ENCODE results near the gene CCDC34. TPM values are rescaled to one million over a fixed set of nuclear protein-coding genes. Genes with fewer than 3 reads are reported as not detected.
"Not testable (repeated sequence)": the region's sequence is repeated elsewhere in the genome, so short reads cannot be mapped to it uniquely, and the experiment has no call there.

The CCDC34 gene
- polyA plus RNA-seq, 1 donor = 11.5 TPM

DNA sequence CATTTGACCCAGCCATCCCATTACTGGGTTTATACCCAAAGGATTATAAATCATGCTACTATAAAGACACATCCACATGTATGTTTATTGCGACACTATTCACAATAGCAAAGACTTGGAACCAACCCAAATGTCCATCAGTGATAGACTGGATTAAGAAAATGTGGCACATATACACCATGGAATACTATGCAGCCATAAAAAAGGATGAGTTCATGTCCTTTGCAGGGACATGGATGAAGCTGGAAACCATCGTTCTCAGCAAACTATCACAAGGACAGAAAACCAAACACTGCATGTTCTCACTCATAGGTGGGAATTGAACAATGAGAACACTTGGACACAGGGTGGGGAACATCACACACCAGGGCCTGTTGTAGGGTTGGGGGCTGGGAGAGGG is 36.0 kb downstream of the CCDC34 start:
- not testable (repeated sequence) for DNase-seq (ENCODE audit: low read depth)

DNA sequence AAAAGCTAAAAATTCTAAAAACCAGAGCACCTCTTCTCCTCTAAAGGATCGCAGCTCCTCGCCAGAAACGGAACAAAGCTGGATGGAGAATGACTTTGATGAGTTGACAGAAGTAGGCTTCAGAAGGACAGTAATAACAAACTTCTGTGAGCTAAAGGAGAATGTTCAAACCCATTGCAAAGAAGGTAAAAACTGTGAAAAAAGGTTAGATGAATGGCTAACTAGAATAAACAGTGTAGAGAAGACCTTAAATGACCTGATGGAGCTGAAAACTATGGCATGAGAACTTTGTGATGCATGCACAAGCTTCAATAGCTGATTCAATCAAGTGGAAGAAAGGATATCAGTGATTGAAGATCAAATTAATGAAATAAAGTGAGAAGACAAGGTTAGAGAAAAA is 40.8 kb downstream of the CCDC34 start:
- not testable (repeated sequence) for DNase-seq (ENCODE audit: low read depth)

DNA sequence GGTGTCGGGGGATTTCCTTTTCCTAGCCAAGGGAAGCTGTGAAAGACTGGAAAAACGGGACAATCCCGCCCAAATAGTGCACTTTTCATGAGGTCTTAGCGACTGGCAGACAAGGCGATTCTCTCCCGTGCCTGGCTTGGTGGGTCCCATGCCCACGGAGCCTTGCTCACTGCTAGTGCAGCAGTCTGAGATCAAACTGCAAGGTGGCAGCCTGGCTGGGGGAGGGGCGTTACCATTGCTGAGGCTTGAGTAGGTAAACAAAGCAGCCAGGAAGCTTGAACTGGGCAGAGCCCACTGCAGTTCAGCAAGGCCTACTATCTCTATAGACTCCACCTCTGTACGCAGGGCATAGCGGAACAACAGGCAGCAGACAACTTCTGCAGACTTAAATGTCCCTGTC is 41.7 kb downstream of the CCDC34 start:
- DNase-seq (ENCODE audit: low read depth) = not testable (repeated sequence)

DNA sequence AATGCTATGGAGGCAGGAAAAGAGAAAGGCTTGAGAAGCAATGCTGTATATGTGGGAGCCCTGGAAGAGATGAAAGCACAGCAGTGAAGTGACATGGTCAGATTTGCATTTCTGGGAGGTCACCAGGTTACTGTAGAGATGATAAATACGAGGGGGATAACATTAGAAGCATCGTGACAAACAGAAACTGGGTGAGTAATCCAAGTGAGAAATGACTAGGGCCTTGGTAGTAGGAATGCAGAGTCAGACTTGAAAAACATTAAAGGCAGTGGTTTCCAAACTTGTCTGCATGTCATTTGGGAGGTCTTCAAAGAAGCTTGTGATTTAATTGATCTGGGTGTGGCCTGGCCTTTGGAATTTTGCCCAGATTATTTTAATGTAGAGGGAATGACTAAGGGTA is 43.9 kb downstream of the CCDC34 start:
- DNase-seq (ENCODE audit: low read depth) = no peak

DNA sequence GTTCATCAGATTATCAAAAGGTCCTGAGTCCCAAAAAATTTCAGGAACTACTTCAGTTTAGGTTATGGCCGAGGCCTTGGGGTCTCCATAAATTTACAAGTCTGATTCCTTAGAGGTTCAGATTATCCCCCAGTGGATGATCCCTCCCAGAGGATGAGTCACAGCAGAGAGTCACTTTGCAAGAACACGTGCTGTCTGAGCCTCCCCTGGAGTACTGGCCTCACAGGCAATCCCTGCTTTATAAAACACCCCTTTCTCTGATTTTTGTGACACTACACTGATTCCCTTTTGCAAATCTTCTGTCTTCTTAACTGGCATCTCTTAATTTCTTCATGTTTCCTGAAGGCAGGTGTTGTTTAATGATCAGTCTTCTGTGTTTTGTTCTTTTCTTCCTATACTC is 45.3 kb downstream of the CCDC34 start:
- DNase-seq (ENCODE audit: low read depth) = no peak

DNA sequence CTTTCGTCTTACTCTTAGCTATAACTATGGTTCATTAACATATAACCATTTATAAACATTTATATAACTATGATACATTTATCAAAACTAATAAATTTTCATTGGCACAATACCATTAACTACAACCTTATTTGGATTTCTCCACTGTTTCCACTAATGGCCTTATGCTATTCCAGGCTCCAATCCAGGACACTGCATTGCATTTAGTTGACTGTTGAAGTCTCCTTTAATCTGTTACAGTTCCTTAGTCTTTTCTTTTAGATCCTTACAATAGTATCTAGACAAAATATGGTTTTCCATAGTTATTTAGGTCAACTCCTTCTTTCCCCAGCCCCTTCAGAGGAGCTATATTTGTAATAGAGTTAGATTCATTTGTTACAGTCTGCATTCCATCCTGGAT is 47.2 kb downstream of the CCDC34 start:
- DNase-seq (ENCODE audit: low read depth) = no peak

DNA sequence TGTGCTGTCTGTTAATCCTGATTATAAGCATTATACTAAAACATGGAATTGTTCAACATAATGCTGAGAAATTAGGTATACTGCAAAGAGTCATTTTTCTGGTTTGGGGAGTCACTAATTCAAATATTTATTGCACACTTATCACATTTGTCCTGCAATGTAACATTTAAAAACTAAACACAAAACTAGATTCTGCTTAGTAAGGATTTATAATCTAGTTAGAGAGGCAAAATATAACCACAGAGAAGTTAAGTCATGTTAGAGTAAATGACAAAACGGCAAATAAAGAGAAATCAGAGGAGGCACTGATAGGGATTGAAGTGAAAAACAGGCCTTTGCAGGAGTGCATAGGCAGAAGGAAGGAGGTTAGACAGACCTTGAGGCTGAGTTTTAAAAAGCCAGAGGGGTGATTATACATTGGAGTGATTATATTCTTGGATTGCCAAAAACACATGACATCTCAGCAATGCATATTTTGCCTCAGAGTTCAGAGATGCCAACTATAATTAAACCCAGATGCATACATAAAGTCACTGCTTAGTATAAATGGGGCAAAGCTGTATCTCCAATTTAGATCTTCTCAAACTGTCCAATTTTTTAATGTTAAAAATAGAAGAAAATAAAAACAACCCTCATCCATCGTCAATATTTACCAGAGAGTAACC is 49.7 kb downstream of the CCDC34 start:
- no peak for DNase-seq (ENCODE audit: low read depth)

DNA sequence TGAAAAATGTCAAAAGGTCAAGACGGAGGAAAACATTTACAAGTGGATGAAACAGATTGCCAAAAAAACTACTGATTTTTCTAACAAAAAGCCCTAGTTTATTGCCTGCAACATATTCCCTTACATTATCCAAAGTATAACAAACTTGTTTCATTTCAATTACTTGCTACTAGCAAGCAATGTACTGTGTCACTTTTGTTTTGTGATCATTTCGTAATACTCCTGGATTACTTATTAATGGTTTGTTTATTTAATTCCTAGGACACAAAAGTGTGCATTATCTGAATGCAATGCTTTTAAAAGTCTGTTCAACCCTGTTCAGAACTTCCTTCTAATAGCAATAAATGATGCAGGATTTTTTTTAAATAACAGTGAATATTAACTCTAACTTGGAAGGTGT is 50.9 kb downstream of the CCDC34 start:
- no peak for DNase-seq (ENCODE audit: low read depth)

DNA sequence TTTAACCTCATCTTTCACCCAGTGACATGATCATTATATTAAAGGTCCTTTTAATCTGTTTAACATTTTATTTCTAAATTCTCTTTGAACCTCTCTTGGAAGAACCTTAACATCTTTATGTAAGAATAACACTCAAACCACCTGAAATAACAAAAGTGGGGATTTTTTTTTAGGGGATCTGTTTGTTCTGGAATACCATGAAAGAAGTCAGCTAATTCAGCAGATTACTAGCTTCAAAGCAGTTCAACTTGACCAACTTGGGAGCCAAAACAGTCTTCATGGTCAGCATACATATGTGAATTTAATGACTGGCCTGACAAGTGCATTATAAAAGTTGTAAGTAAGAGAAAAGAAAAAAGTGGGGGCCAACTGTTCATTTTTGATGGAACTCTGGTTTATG is 52.3 kb downstream of the CCDC34 start:
- no peak for DNase-seq (ENCODE audit: low read depth)

DNA sequence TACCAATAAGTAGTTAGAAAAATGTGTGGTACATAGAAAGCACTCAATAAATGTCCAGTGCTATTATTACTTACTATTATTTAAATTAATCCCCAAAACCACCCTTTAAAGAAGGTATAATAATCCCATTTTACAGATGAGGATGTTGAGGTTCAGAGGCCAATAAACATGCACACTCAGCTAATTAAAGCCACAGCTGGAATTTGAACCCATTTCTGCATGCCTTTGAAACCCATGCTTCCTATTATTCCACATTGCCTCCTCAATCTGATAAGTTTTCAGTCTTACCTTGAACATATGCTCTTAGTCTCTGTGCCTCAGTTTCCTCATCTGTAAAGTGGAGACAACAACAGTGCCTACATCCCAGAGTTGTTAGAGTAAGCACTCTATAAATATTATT is 52.8 kb downstream of the CCDC34 start:
- no peak for DNase-seq (ENCODE audit: low read depth)

DNA sequence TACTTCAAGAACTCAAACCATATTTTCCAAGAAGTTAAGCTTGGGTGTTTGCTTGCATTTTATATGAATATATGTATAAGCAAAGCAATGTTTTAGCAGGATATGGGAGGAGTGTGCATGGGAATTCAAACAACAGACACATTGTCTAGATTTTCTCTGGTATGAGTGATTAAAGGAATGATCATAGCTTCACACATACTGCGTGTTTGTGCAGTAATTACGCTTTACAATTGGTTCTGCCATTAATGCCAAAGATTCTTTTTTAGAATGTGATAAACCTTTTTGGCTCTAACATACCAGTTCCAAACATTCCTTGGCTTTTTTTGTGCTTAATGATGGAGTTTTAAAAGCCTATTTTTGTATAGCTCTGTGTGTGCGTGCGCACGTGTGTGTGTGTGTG is 54.0 kb downstream of the CCDC34 start:
- DNase-seq (ENCODE audit: low read depth) = no peak

DNA sequence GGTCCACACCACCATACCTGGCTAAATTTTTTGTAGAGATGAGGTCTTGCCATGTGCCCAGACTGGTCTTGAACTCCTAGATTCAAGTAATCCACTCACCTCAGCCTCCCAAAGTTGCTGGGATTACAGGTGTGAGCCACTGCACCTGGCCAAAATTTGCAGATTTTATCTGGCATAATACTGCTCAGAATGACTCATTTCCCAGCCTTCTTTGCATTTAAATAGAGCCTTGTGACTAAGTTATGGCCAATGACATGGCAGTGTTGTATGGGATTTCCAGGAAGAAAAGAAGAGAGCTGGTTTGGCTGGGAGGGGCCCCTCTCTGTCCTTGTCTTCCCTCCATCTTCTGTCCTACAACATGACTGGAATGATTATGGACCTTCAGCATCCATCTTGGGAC is 55.8 kb downstream of the CCDC34 start:
- no peak for DNase-seq (ENCODE audit: low read depth)

DNA sequence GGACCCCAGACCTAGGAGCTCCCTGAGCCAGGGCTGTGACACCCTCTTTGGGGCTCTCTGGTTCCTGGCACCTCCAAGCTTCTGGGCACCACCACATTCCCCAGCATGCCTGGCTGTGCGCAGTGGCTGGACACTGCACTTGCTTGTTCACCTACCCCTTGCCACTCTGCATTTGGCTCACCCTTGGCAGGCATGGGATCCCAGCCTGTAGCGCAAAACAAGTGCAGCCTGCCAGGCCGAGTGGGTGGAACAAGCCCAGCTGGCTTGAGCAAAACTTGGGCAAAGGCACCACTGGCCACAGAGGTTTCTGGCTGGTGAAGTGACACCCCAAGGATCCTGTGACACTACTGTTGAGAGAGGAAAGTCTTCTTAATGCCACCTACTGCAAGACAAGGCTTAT is 57.3 kb downstream of the CCDC34 start:
- no peak for DNase-seq (ENCODE audit: low read depth)

DNA sequence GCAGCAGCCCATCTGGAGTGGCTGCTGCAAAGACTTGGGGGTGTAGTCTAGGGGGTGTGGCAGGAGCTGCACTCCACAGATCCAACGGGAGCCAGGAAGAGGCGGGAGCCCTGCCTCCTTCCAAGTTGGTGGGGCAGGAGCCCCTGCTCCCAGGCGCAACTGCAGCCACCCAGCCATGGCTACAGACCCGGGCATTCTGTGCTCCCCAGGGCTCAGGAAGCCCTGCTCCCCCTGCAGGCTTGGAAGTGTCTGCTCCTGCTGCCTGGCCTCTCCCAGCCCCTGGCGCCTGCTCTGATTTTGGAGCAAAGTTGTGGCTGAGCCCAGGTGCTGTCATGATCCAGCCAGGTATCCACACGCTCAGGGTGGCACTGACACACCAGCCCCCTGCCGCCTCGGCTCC is 58.5 kb downstream of the CCDC34 start:
- no peak for DNase-seq (ENCODE audit: low read depth)

DNA sequence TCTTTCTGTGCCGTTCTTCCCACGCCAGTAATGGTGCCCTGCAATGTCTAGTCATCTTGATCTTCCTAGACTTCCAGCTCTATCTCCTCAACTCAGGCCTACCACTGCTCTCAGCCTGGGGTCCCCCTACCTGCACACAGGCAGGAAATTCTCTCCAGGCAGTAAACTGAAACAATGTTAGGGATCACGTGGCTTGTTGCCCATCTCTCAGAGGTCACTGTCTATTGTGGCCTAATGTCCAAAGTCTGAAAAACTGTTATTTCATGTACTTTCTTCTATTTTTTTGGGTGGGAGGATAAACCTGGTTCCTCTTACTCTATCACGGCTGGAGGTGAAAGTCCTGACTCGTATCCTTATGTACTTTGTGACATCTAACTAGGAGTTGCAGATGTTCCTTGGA is 59.1 kb downstream of the CCDC34 start:
- no peak for DNase-seq (ENCODE audit: low read depth)

DNA sequence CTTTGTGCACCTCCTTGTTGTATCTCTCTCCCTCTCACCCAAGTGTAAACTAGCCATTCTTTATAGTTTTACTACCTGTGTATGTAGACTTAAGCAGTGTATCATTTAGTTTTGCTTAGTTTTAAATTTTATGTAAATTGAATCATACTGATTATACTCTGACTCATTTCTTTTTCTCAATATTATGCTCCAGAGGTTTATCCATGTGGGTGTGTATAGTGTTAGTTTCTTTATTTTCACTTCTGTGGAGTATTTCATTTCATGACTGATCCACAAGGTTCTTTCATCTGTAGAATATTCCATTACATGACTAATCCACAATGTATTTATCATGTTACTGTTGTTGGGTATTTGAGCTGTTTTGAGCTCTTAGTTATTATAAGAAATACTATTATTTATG is 62.0 kb downstream of the CCDC34 start:
- DNase-seq (ENCODE audit: low read depth) = no peak

DNA sequence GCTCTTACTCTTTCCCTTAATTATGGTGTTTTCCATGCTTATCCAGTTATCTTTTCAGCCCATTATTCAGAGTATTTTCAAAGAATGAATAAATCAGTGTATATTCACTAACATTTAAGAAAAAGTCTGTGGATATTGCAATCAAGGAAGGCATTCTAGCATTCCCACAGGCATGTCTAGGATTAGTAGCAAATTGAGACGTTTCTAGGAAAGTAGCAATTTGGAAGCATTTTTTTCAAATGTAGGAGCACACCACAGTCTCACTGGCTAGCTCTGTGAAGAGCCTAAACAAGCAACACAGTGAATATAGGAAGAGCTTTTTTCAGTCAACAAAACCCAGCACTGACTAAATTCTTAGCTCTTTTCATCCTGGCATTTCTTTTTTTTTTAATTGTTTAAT is 65.4 kb downstream of the CCDC34 start:
- DNase-seq (ENCODE audit: low read depth) = no peak

DNA sequence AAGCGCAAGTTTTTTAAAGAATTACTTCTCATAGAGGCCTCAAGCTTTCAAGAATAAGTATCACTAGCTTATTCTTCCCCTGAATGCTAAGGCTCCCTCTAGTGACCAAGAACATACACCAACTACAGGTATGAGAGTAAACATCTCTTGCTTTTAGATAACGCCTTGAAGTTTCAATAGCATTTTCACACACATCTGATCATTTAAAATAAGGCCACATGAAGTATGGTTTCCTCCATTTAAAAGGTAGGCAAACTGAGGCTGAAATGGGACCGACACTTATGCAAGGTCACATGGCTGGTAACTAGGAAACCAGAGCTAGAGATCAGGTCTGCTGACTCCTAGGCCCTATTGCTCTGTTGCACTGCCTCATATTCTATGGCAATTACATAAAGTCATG is 66.5 kb downstream of the CCDC34 start:
- no peak for DNase-seq (ENCODE audit: low read depth)

DNA sequence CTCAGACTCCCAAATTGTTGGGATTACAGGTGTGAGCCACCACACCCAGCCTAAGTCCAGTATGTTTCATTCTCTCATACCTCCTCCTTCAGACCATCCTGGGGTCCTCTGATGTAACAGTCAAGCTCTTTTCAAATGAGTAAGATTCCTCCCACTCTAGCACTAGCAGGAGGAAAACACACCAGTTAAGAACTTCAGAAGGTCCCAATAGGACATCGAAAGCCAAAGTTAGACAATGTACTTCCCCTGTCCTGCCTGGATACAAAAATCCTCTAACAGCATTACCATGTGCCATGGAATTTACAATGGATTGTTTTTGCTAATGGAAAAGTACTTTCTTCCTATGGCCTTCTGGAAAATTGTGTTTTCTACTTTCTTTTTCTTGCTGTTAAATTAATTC is 67.1 kb downstream of the CCDC34 start:
- no peak for DNase-seq (ENCODE audit: low read depth)

DNA sequence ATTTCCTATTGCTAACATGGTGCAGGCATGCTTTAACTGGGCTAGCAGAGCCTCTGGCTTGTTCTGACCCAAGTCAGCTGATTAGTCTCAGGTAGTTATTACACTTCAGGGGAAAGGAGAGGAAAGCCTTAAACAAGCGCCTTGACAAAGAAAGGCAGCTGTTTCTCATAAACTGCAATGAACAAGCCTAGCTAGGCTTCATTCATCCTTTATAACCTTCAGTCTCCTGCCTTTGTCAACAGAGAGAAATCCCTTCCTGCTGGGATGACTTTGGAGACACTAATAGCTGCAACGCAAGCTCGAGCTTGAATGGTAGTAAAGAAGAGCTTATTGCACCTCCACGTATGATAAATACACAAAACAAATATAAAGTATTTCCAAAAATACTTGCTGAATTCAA is 68.4 kb downstream of the CCDC34 start:
- no peak for DNase-seq (ENCODE audit: low read depth)

DNA sequence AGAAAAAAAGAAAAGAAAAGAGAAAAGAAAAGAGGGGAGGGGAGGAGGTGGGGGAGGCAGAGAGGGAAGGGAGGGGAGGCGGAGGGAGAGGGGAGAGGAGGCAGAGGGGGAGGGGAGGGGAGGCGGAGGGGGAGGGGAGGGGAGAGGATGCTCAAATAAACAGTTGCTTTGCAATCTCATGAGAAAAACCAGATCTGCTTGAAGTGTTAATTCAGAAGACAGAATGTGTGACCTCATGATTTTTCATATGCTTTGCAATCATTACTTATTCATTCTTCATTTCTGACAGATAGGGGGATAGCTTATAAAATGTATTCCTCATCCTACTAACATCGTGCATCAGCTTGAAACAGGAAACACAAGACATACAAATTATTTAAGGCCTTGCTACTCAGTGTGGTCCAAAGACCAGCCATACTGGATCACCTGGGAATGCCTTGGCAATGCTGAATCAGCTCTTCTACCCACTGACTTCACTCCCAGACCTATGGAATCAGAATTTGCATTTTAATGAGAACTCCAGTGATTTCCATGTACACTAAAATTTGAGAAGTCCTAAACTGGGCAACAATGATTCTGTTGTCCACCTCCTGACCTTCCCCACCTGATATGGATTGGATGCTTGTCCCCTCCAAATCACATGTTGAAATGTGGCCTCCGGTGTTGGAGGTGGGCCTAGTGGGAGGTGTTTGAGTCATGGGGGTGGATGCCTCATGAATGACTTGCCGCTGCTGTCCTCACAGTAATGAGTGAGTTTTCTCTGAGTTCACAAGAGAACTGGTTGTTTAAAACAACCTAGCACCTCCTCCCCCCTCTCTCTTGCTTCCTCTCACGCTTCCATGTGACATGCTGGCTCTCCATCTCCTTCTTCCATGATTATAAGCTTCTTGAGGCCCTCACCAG is 69.2 kb downstream of the CCDC34 start:
- DNase-seq (ENCODE audit: low read depth) = no peak

DNA sequence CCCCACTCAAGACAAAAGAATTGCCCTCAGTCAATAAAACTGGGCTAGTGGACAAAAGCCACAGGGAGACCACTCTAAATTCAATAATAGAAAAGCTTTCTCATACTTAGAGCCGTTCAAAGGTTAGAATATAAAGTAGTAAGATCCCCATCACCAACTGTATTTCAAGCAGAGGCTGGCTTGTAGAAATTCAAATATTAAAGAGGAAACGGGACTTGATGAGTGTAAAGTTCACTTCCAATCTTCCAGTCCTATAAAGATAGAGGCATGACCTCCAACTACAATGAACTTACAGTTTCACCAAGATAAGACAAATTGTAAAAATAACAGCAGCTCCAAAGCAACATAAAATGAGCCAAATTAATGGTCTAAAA is 70.4 kb downstream of the CCDC34 start:
- no peak for DNase-seq (ENCODE audit: low read depth)

DNA sequence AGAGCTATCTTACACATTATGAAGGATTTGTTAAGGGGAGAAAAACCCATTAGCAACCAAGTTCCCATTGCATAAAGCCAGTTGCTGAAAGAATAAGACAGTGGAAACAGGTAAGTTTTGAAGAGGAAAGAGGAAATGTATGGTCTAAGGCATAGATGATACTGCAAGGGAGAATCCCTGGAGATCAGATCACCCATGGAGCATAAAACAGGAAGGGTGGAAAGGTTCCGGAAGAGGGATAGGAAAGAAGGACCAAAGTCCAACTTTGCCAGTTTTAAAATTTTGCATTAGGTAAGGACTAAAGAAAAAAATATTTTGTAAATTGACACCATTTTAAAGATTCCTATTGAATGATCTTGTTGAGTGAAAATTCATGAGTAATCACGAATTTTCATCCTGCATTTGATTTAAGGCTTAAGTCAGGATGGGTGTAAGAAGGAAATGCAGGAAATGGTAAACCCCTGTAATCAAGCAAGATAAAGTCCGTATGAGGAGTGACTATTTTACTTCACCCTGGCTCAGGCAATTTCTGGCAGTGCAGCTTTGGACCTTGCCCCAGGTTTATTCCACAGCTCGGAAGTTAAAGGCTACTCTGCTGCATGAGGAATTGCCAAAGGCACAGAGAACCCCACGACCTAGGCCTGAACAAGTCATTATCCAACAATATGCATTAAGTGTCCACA is 70.9 kb downstream of the CCDC34 start:
- no peak for DNase-seq (ENCODE audit: low read depth)
